NB4 (cell line): ENCODE data around the gene PPP1R15A.

Experiments
- CTCF ChIP-seq: IDR thresholded peaks from one replicate; pipeline ENCODE4 v1.5.1; 2012; ENCODE audit warnings: low read depth, low read length
- MYC ChIP-seq: IDR thresholded peaks from 2 replicates; pipeline ENCODE4 v1.6.1; 2011; ENCODE audit warnings: low read depth, low read length
- POLR2A ChIP-seq: IDR thresholded peaks from 2 replicates; pipeline ENCODE4 v1.6.1; 2011; ENCODE audit warnings: mild to moderate bottlenecking; ENCODE audit not compliant: insufficient read length; ENCODE audit errors: extremely low read depth

- TF ChIP-seq CTCF: no peak
- no peak for TF ChIP-seq MYC
- TF ChIP-seq POLR2A: no peak
Measured at GRCh38 chr19:48861313-48861712, 10.9 kb upstream of the PPP1R15A start.
